Epithelial cell of esophagus (primary cell): ENCODE measurements around the gene DIP2C.

ENCODE experiments used
- DNase-seq: peaks from one replicate; pipeline ENCODE4 v3.0.0; 2010; ENCODE audit warnings: low read depth
- H3K4me3 ChIP-seq: 2 replicates; pipeline ENCODE4 v1.5.1; 2011; ENCODE audit warnings: mild to moderate bottlenecking, low read length, control low read depth
- CTCF ChIP-seq: IDR thresholded peaks from 2 replicates; pipeline ENCODE4 v1.5.1; 2011; ENCODE audit warnings: low read depth, mild to moderate bottlenecking, low read length, control low read depth, inconsistent platforms; ENCODE audit not compliant: insufficient read depth; ENCODE audit errors: missing control alignments

The DIP2C gene

GRCh38 chr10:558891-559766 lies 130.3 kb downstream of the DIP2C start:
- no peak for DNase-seq
- no peak overlapping the region for H3K4me3 ChIP-seq
- no peak for TF ChIP-seq CTCF

DNA sequence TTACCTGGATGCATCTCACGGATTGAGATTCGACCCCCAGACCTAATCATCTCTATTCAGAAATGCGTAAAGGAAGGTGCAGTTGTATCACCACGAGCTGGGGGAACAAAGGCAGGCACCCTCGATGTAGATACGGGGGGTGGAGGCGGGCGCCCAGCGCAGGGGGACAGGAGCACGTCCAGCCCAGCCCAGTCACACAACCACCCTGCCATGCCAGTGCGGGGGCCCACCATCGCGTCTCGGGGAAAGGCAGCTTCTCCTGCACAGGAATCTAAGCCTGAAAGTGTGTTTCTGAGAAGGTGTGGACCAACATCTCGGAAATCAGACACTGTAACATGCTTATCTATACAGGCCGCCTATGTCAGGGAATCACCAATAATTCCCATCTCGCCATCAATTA lies 131.1 kb downstream of the DIP2C start:
- no peak overlapping the region for H3K4me3 ChIP-seq
- DNase-seq, result no peak
- TF ChIP-seq CTCF, result no peak

DNA sequence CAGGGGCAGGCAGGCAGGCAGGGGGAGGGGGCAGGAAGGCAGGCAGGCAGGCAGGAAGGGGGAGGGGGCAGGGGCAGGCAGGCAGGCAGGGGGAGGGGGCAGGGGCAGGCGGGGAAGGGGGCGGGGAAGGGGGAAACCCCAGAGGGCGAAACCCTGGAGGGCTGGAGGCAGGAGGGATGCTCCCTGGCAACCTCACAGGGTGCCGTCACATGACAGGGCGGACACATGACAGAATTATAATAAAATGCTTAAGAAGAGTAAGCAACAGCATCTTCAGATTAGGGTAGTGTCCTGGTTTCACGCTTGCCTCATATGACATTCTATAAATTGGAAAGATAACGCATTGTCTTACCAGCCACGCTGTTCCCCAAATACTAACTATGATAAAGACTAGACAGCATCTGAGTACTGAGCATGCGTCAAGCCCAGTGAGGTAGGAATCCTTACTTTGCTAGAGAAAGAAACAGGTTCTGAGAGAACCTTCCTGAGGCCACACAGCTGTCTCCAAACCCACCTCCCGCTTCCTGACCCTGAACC lies 131.6 kb downstream of the DIP2C start:
- H3K4me3 ChIP-seq, result no peak overlapping the region
- TF ChIP-seq CTCF, result no peak
- DNase-seq, result no peak

DNA sequence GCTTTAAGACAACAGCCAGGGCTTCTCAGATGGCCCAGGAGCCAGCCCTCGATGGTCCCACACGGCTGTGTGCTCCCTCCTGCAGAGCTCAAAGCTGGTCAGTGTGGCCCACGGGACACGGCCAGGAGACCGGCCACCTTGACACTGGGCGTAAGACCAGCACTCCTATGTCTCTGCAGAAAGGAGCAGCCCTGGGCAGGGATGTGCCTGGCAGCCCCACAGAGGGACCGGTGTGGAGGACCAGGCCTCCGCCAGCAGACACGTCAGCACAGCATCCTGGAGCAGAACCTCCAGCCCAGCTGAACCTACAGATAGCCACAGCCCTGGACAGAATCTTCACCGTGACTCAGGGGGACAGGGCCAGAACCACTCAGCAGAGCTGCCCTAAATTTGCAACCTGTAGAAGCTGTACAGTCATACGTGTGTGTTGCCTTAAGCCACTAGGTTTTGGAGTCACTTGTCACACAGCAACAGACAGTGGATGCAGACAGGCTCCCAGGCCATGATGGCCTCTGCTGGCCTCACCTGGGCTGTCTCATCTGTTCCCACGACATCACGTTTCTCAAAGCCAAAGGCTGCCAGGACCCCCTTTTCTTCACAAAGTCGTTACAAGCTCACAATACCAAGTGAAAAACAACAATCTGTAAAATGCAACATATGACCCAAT lies 132.4 kb downstream of the DIP2C start:
- TF ChIP-seq CTCF, result no peak
- no peak for DNase-seq
- H3K4me3 ChIP-seq, result no peak overlapping the region

GRCh38 chr10:555682-556350 lies 133.7 kb downstream of the DIP2C start:
- H3K4me3 ChIP-seq, result no peak overlapping the region
- no peak for DNase-seq
- no peak for TF ChIP-seq CTCF

DNA sequence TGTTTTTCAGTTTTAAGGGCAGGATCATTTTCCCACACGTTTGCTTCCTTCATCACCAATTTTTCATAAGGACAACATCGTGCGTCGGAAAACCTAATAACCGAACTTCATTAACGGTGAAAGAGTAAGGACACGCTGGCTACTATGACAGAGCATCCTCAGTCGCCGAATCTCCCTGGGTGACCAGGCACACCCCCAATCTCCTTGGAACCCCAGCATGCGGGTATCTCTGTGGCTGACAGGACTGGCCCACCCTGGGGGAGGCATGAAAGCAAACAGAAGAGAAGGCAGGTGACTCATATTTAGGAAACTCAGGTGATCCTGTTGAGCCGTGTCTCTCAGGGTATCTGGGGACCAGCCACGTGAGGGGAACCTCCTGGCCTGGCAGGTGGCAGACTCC lies 134.2 kb downstream of the DIP2C start:
- TF ChIP-seq CTCF, result no peak
- no peak overlapping the region for H3K4me3 ChIP-seq
- DNase-seq, result no peak
